Measurements from ENCODE around the gene PDHX.

DNA sequence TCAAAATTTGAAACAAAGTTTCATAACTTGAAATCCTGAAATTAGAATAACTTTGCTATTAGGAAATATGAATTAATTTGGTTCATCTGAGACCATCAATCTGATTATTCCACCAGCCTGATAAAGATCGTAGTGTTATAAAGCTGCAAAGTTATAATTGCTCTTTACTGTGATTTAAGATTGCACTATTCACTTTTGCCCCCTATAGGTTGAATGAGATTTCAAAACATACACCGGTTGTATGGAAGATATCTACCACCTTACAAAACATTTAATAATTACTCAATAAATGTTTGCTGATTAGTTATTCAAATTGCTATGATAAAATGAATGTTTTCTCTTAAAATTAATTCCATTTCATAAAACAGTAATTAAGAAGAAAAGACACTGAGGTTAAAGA lies 26.3 kb upstream of the PDHX start:
- TF ChIP-seq TAF1 (IDR thresholded peaks at IDR 0.05; ENCODE audit: borderline replicate concordance, low read depth, low read length): no peak
- no peak for TF ChIP-seq RFX5 (IDR thresholded peaks at IDR 0.05; ENCODE audit: low read depth, low read length)
- TF ChIP-seq CREM (IDR thresholded peaks at IDR 0.05; ENCODE audit: low read depth): no peak
- TF ChIP-seq NFIC (IDR thresholded peaks at IDR 0.05; ENCODE audit: low read depth, low read length): no peak
- TF ChIP-seq, protein P1, sequence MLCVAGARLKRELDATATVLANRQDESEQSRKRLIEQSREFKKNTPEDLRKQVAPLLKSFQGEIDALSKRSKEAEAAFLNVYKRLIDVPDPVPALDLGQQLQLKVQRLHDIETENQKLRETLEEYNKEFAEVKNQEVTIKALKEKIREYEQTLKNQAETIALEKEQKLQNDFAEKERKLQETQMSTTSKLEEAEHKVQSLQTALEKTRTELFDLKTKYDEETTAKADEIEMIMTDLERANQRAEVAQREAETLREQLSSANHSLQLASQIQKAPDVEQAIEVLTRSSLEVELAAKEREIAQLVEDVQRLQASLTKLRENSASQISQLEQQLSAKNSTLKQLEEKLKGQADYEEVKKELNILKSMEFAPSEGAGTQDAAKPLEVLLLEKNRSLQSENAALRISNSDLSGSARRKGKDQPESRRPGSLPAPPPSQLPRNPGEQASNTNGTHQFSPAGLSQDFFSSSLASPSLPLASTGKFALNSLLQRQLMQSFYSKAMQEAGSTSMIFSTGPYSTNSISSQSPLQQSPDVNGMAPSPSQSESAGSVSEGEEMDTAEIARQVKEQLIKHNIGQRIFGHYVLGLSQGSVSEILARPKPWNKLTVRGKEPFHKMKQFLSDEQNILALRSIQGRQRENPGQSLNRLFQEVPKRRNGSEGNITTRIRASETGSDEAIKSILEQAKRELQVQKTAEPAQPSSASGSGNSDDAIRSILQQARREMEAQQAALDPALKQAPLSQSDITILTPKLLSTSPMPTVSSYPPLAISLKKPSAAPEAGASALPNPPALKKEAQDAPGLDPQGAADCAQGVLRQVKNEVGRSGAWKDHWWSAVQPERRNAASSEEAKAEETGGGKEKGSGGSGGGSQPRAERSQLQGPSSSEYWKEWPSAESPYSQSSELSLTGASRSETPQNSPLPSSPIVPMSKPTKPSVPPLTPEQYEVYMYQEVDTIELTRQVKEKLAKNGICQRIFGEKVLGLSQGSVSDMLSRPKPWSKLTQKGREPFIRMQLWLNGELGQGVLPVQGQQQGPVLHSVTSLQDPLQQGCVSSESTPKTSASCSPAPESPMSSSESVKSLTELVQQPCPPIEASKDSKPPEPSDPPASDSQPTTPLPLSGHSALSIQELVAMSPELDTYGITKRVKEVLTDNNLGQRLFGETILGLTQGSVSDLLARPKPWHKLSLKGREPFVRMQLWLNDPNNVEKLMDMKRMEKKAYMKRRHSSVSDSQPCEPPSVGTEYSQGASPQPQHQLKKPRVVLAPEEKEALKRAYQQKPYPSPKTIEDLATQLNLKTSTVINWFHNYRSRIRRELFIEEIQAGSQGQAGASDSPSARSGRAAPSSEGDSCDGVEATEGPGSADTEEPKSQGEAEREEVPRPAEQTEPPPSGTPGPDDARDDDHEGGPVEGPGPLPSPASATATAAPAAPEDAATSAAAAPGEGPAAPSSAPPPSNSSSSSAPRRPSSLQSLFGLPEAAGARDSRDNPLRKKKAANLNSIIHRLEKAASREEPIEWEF (IDR thresholded peaks at IDR 0.05; ENCODE audit: insufficient replicate concordance, low read depth, low read length): no peak
- TF ChIP-seq, protein P2, sequence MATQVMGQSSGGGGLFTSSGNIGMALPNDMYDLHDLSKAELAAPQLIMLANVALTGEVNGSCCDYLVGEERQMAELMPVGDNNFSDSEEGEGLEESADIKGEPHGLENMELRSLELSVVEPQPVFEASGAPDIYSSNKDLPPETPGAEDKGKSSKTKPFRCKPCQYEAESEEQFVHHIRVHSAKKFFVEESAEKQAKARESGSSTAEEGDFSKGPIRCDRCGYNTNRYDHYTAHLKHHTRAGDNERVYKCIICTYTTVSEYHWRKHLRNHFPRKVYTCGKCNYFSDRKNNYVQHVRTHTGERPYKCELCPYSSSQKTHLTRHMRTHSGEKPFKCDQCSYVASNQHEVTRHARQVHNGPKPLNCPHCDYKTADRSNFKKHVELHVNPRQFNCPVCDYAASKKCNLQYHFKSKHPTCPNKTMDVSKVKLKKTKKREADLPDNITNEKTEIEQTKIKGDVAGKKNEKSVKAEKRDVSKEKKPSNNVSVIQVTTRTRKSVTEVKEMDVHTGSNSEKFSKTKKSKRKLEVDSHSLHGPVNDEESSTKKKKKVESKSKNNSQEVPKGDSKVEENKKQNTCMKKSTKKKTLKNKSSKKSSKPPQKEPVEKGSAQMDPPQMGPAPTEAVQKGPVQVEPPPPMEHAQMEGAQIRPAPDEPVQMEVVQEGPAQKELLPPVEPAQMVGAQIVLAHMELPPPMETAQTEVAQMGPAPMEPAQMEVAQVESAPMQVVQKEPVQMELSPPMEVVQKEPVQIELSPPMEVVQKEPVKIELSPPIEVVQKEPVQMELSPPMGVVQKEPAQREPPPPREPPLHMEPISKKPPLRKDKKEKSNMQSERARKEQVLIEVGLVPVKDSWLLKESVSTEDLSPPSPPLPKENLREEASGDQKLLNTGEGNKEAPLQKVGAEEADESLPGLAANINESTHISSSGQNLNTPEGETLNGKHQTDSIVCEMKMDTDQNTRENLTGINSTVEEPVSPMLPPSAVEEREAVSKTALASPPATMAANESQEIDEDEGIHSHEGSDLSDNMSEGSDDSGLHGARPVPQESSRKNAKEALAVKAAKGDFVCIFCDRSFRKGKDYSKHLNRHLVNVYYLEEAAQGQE (IDR thresholded peaks at IDR 0.05; ENCODE audit: low read depth, low read length): no peak
- TF ChIP-seq, protein P3, sequence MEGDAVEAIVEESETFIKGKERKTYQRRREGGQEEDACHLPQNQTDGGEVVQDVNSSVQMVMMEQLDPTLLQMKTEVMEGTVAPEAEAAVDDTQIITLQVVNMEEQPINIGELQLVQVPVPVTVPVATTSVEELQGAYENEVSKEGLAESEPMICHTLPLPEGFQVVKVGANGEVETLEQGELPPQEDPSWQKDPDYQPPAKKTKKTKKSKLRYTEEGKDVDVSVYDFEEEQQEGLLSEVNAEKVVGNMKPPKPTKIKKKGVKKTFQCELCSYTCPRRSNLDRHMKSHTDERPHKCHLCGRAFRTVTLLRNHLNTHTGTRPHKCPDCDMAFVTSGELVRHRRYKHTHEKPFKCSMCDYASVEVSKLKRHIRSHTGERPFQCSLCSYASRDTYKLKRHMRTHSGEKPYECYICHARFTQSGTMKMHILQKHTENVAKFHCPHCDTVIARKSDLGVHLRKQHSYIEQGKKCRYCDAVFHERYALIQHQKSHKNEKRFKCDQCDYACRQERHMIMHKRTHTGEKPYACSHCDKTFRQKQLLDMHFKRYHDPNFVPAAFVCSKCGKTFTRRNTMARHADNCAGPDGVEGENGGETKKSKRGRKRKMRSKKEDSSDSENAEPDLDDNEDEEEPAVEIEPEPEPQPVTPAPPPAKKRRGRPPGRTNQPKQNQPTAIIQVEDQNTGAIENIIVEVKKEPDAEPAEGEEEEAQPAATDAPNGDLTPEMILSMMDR (IDR thresholded peaks at IDR 0.05 in 2 of 3, conservative IDR thresholded peaks at IDR 0.05 in 1 of 3; ENCODE audit: control insufficient read depth in 2 of 3, extremely low read depth in 1 of 3, insufficient read depth in 1 of 3, low read depth in 3 of 3, low read length in 3 of 3): peak in 1 of 3 experiments; percentile 17; a peak in 2 of 6 replicates
- TF ChIP-seq EZH2 (IDR thresholded peaks at IDR 0.05; ENCODE audit: borderline replicate concordance, control insufficient read depth, low read depth, low read length): no peak
- no peak for TF ChIP-seq CEBPB (IDR thresholded peaks at IDR 0.05; ENCODE audit: borderline replicate concordance in 1 of 2, low read depth in 2 of 2, low read length in 2 of 2)
- TF ChIP-seq ZZZ3 (IDR thresholded peaks at IDR 0.05; ENCODE audit: control insufficient read depth, insufficient read length, low read depth): no peak
- TF ChIP-seq, protein P4, sequence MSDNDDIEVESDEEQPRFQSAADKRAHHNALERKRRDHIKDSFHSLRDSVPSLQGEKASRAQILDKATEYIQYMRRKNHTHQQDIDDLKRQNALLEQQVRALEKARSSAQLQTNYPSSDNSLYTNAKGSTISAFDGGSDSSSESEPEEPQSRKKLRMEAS (IDR thresholded peaks at IDR 0.05; ENCODE audit: low read depth, low read length): no peak
- no peak for TF ChIP-seq EP300 (IDR thresholded peaks at IDR 0.05; ENCODE audit: borderline replicate concordance in 1 of 2, control insufficient read depth in 1 of 2, low read depth in 2 of 2, low read length in 2 of 2)
- no peak for TF ChIP-seq CHD4 (IDR thresholded peaks at IDR 0.05)

Data from GM12878 (cell line).